Transverse colon (tissue), 3 donors: ENCODE data around the gene APCDD1L.

Experiments
- CTCF ChIP-seq, 5 experiments: fragments of 200-600 bp in 3 of 5; fragments of 450-650 bp in 2 of 5; sonication (generic) in 3 of 5; IDR thresholded peaks; 1 replicate in 2 of 5; 2 replicates in 3 of 5; pipeline ENCODE4 v1.5.1; 2016 to 2017; ENCODE audit warnings: antibody characterized with exemption in 5 of 5, inconsistent platforms in 3 of 5, mild to moderate bottlenecking in 2 of 5, moderate library complexity in 1 of 5
- EP300 ChIP-seq: sonication (generic); formaldehyde crosslinking; IDR thresholded peaks from one replicate; pipeline ENCODE4 v1.6.1; 2017; ENCODE audit warnings: antibody characterized with exemption, low read depth
- POLR2A ChIP-seq: fragments of 450-650 bp; IDR thresholded peaks from one replicate; pipeline ENCODE4 v1.6.1; 2016; ENCODE audit warnings: antibody characterized with exemption, mild to moderate bottlenecking, moderate library complexity

- TF ChIP-seq CTCF (IDR thresholded peaks at IDR 0.05) = no peak
- no peak for TF ChIP-seq POLR2A
- TF ChIP-seq EP300 = no peak
Measured at GRCh38 chr20:58440021-58440767, 75.0 kb downstream of the APCDD1L start.
